ENCODE measurements around the gene SLC10A1.

The SLC10A1 gene

GRCh38 chr14:69807192-69807591 lies 10.2 kb upstream of the SLC10A1 start:
- no peak for DNase-seq

- no peak for DNase-seq
Measured at GRCh38 chr14:69804902-69805301, 7.9 kb upstream of the SLC10A1 start.

GRCh38 chr14:69803753-69804152 lies 6.7 kb upstream of the SLC10A1 start:
- DNase-seq: no peak

DNA sequence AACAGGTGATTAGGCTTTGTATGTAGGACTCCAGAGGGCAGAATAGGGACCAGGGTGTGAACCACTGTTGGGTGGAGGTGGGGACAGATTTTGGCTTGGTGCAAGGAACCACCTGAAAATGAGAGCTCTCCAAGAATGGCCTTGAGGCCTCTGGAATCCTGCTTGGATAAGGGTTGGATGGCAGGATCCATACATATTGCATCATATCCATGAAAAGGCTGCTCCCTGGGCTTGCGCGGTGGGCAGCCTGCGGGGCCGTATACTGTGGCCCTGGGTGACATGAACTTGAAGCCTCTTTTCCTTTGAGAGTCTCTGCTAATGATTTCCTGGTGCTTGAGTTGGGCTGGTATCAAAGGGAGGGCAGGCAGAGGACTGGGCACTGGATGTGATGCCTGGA lies 1.3 kb upstream of the SLC10A1 start:
- no peak for DNase-seq

DNA sequence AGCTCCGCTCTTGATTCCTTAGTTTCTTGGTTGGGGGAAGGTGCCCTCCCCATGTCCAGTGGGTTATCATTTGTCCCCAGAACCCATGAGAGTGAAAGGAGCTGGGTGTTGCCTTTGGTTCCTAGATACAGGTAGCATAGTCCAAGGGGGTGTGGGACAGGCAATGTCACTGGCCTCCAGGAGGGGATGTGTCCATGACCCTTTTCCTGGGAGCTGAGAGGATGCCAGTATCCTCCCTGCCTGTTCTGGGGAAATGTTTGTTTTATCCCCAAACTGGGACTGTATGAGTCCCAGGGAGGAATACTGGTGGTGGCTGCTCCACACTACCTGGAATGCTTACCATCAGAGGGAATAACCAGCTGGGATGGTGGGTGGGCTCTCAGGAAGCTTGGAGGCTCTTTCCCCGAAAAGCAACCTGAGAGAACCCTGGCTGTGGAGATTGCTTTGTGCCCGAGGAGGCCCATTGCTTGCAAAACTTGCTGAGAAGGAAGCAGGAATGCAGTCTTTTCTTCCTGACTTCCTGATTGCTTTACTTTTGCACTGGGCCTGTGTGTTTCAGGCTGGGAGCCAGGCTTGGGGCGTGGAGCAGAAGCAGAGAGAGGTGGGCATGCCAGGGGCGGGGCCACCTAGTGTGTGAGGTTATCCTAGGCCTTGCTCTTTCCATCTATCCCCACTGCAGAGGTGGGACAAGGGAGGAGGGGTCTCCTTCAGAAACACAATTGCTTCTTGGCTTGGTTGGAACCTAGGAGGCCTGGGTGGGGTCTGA lies 715 bp upstream of the SLC10A1 start:
- DNase-seq: no peak

DNA sequence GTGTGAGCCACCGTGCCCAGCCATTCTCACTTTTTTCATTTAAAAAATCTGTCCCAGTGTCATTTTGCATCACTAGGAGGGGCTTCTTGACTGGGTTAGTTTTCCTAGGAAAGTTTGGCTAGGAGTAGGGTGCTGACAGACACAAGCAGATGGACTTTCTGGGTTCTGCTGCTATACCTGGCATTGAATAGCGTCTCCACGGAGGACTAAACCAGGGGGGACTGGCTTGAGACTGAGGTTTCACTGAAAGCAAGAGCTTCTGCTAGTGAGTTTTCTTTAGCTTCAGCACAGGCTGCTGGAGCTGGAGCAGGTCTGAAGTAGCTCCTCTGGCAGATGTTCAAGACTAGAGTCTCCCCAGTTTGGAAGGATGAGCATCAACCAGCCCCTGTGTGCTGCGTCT lies 1.4 kb downstream of the SLC10A1 start:
- no peak for DNase-seq

- DNase-seq: no peak
Measured at GRCh38 chr14:69794791-69795190, 2.2 kb downstream of the SLC10A1 start.

GRCh38 chr14:69792887-69793421 lies 4.1 kb downstream of the SLC10A1 start:
- no peak for DNase-seq

GRCh38 chr14:69789118-69789640 lies 7.9 kb downstream of the SLC10A1 start:
- DNase-seq: no peak

DNA sequence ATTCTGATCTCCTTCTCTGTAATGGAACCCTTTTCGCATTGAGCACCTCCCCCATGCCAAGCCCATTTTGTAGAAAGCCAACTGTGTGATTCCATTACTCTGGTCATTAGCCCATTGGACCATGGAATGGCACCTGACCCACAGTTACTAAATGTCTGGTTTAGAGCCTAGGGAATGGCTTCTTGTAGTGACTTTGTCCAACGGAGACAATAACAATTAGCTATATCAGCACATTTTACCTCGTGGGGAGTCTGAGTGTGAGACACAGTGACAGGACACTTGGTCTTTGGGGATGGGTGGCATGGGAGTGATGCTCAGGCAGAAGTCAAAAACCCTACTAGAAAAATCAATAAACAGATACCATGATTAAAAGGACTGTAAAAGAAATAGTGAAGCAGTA lies 10.4 kb downstream of the SLC10A1 start:
- DNase-seq: no peak

DNA sequence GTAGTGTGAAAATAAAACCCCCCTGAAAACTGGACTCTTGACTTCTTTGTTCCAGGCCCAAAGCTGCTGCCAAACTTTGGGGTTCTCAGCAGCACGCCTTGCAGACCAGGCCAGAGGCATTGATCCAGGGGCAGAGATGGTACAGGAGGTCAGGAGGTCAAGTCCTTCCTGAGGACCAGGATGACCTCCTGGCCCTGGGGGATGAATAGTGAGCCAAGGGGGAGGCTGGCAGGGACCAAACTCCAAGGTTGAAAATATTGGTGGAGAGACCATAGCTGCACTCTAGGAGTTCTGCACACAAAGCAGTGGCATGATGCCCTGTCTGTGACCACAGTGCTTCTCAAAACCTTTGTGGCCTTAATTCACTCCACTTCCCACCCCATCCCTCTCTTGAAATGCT lies 12.1 kb downstream of the SLC10A1 start:
- DNase-seq: no peak

DNA sequence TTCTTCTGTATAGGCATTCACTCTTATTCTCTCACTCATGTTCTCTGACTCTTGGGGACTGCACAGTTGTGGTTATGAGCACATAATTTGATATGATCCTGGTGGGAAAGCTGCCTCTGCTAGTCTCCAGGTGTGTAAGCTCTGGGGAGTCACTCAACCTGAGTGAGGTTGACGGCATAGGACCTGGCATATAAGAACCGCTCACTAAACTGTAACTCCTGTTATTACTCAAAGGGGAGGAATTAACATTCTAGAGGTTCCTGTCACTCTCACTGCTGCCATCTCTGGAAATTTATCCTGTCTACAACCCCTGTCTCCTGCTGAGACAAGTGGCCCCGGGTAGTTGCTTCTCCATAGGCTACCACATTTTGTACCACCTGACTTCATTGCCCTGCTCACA lies 16.1 kb downstream of the SLC10A1 start:
- DNase-seq: no peak

DNA sequence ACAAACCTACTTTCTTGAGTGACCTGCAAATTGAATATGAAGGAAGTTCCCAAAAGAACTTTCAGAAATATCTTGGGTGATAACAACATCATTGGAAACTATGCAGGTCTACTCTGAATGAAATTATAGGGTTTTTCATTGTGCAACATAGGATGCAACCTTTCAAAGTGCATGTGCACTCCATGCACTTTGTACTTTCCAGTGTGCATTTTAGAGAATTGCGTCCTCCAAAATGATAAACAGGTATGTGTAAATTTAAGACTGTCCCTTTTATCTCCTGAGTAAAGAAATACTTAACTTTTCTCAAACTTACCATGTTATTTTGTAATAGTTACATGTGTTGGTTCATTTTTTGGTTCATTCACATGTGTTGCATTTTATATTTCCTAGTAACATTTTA lies 16.9 kb downstream of the SLC10A1 start:
- DNase-seq: no peak

DNA sequence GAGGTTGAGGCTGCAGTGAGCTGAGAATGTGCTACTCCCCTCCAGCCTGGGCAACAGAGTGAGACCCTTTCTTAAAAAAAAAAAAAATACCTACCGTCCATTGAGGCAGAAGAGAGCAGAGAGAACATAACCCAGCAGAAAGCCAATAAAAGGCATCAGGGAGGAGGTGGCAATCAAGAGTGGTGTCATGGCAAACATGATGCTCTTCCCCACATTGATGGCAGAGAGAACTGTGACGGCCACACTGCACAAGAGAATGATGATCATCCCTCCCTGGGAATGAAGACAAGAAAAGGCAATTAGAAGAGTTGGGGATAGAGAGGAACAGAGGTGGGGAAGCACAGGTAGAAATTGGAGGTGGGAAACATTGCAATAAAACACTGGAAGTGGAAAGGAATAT lies 18.0 kb downstream of the SLC10A1 start:
- no peak for DNase-seq

GRCh38 chr14:69776875-69777453 lies 20.1 kb downstream of the SLC10A1 start:
- no peak for DNase-seq

DNA sequence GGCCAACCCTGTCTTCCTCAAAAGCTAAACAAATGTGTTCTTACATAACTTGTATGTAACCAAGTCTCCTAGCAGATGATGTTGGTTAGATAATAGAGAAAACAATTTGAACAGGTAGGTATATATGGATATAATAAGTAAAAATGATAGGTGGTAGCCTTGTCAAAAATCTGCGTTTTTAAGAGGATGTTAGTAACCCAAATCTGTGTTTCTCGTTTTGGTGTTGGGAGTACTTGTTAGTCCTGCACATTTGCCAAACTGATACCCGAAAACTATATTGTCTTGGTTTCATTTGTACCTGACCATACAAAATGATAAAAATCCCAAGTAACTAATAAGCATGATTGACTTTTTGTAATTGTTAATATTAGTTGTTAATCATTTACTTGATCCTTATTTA lies 22.0 kb downstream of the SLC10A1 start:
- no peak for DNase-seq

DNA sequence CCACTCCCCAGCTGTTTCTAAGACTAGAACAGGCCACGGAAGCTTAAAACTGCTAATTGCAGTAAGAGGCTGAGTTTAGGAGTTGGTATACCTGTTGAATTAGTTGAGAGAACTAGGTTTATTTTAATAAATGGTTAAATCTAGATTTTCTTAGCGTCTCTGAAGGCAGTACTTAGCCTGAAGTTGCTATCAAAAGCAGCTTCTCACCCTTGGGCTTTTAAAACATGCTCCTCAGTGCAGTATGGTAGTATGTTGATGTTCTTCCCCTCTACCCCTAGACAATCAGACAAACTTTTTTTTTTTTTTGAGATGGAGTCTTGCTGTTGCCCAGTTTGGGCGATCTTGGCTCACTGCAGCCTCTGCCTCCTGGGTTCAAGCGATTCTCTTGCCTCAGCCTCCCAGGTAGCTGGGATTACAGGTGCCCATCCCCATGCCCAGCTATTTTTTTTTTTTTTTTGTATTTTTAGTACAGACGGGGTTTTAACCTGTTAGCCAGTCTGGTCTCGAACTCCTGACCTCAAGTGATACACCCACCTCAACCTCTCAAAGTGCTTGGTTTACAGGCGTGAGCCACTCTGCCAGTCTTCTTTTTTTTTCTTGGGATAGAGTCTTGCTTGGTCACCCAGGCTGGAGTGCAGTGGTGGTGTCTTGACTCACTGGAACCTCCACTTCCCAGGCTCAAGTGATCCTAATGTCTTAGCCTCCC lies 23.3 kb downstream of the SLC10A1 start:
- DNase-seq: no peak

DNA sequence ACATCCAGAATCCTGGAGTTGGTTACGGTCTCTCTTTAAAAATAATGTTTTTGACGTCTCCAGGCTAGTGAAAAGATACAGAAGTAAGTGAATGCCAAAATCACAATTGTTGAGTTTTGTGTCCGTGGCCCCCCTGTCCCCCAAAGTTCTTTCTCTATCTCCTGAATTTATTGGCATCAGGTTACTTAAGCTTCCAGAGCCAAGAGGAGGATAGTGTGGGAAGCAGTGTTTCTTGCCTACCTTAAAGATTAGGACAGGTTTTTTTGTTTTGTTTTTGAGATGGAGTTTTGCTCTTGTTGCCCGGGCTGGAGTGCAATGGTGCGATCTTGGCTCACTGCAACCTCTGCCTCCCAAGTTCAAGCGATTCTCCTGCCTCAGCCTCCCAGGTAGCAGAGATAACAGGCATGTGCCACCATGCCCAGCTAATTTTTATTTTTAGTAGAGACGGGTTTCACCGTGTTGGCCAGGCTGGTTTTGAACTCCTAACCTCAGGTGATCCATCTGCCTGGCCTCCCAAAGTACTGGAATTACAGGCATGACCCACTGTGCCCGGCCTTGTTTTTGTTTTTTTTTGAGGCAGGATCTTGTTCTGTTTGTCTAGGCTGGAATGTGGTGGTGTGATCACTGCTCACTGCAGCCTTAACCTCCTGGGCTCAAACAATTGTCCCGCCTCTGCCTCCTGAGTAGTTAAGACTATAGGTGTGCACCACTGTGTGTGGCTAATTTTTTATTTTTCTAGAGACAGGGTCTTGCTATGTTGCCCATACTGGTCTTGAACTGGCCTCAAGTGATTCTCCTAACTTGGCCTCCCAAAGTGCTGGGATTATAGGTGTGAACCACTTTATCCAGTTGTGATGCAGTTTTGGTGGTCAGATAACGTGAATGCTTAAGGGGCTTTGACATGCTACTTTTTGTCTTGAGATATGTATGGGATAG lies 24.7 kb downstream of the SLC10A1 start:
- no peak for DNase-seq

- DNase-seq: no peak
Measured at GRCh38 chr14:69771136-69771535, 25.9 kb downstream of the SLC10A1 start.

DNA sequence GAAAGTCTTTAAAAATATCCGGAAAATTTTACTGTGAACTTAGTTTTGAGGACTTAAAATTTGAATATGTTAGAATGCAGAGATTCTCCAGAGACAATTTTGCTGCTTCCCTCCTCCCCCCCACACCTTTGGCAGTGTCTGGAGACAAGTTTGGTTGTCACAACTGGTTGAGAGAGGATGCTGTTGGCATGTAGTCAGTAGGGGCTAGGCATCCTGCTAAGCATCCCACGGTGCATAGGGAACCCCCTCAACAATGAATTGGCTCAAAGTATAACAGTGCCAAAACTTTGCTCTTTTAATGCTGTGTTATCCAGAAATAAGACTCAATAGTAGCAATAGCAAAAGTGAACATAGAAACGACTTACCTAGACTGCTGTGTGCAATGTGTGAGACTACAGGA lies 26.5 kb downstream of the SLC10A1 start:
- DNase-seq: no peak

DNA sequence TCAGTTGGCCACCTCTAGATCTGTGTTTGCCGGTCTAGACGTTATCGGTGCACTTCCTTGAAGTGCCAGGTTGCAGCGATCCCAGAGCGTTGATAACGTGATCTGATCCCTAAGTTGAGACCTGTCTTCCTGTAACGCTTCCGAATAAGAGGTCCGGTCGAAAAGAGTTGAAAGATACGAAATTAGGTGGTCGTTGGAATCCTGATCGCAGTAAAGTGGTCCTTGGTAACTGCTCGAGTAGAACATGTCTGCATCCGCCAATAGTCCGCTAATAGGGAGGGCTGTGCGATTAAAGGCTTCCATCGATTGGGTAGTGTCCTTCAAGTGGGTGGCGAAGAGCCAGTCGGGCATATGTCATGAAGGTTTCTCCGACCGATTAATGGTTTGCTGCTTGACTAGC lies 27.4 kb downstream of the SLC10A1 start:
- DNase-seq: no peak

DNA sequence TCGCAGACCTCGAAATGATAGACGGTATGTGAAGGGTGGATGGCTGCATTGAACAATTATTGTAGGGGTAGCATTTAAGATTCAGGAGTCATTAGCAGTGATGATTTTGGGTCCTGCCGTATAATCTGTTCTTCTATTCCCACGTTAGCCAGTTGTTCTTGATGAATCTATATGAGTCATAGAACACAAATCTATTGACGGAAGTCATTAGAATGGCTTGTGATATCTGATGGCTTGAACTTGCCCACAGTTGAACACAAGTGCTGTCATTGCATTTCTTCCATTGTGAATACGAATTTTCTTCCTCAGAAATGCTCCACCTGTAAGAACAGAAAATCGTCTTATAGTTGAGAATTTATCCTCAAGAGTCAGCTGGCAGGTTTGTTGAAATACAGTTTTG lies 28.2 kb downstream of the SLC10A1 start:
- no peak for DNase-seq

All from fibroblast of upper back skin (primary cell).